GM19193 (cell line): ENCODE measurements around the gene CADM1.

Experiments
- POLR2A ChIP-seq: IDR thresholded peaks from 4 replicates; pipeline ENCODE4 v1.6.1; 2011; ENCODE audit not compliant: insufficient read depth, insufficient read length; ENCODE audit errors: extremely low read depth

The CADM1 gene

GRCh38 chr11:115244758-115245157 is 259.5 kb downstream of the CADM1 start:
- TF ChIP-seq POLR2A = no peak

- no peak for TF ChIP-seq POLR2A
These were observed 259.9 kb downstream of the CADM1 start for GRCh38 chr11:115244296-115244695.

GRCh38 chr11:115242982-115243381 is 261.2 kb downstream of the CADM1 start:
- no peak for TF ChIP-seq POLR2A

GRCh38 chr11:115241899-115242298 is 262.3 kb downstream of the CADM1 start:
- TF ChIP-seq POLR2A = no peak

GRCh38 chr11:115238791-115239190 is 265.4 kb downstream of the CADM1 start:
- no peak for TF ChIP-seq POLR2A

- no peak for TF ChIP-seq POLR2A
These were observed 266.1 kb downstream of the CADM1 start for GRCh38 chr11:115238086-115238485.

- no peak for TF ChIP-seq POLR2A
These were observed 266.6 kb downstream of the CADM1 start for GRCh38 chr11:115237578-115237977.

GRCh38 chr11:115234794-115235193 is 269.4 kb downstream of the CADM1 start:
- no peak for TF ChIP-seq POLR2A

GRCh38 chr11:115226556-115226955 is 277.7 kb downstream of the CADM1 start:
- no peak for TF ChIP-seq POLR2A

GRCh38 chr11:115224551-115224950 is 279.7 kb downstream of the CADM1 start:
- no peak for TF ChIP-seq POLR2A

- no peak for TF ChIP-seq POLR2A
These were observed 281.2 kb downstream of the CADM1 start for GRCh38 chr11:115222863-115223530.

- no peak for TF ChIP-seq POLR2A
These were observed 281.9 kb downstream of the CADM1 start for GRCh38 chr11:115222218-115222862.

GRCh38 chr11:115221461-115222069 is 282.6 kb downstream of the CADM1 start:
- no peak for TF ChIP-seq POLR2A

- TF ChIP-seq POLR2A = no peak
These were observed 283.3 kb downstream of the CADM1 start for GRCh38 chr11:115220911-115221310.

- no peak for TF ChIP-seq POLR2A
These were observed 283.8 kb downstream of the CADM1 start for GRCh38 chr11:115220423-115220822.

- no peak for TF ChIP-seq POLR2A
These were observed 284.8 kb downstream of the CADM1 start for GRCh38 chr11:115219376-115219775.
